C4-2B (cell line): ENCODE data around the gene LZTR1.

Experiments
- ZFX ChIP-seq: fragments of 450-650 bp; IDR thresholded peaks from 2 replicates; pipeline ENCODE4 v1.6.1; 2017
- TF ChIP-seq, protein P1 (sequence below): fragments of 450-650 bp; conservative IDR thresholded peaks from 2 replicates; pipeline ENCODE4 v1.5.1; 2017; ENCODE audit warnings: mild to moderate bottlenecking

DNA sequence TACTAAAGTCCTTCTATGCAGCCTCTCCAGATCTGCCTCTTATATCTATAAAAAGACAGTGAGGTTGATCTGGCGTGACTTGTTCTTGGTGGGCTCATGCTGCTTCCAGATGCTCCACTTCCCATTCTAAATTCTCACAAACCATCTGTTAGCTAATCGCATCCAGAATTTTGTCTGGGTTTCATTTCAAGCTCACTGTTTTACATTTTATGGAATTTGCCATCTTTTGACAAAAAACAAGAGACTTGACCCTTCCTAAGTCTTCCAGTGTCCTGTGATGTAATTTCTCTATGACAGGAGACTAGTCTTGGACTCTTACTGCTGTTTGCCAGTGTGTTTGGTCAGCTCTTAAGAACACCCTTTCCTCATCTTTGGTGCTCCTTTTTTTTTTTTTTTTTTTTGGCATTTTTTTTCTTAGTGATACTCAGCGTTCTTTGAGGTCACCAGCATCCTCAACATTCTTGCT lies 41.9 kb upstream of the LZTR1 start:
- TF ChIP-seq, protein P1, sequence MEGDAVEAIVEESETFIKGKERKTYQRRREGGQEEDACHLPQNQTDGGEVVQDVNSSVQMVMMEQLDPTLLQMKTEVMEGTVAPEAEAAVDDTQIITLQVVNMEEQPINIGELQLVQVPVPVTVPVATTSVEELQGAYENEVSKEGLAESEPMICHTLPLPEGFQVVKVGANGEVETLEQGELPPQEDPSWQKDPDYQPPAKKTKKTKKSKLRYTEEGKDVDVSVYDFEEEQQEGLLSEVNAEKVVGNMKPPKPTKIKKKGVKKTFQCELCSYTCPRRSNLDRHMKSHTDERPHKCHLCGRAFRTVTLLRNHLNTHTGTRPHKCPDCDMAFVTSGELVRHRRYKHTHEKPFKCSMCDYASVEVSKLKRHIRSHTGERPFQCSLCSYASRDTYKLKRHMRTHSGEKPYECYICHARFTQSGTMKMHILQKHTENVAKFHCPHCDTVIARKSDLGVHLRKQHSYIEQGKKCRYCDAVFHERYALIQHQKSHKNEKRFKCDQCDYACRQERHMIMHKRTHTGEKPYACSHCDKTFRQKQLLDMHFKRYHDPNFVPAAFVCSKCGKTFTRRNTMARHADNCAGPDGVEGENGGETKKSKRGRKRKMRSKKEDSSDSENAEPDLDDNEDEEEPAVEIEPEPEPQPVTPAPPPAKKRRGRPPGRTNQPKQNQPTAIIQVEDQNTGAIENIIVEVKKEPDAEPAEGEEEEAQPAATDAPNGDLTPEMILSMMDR = no peak
- no peak for TF ChIP-seq ZFX
